ENCODE measurements around the gene OR8D2. TPM values are rescaled to one million over a fixed set of nuclear protein-coding genes. Genes with fewer than 3 reads are reported as not detected.

Gene OR8D2
- total RNA-seq, 4 donors from 2014 or later = not detected

DNA sequence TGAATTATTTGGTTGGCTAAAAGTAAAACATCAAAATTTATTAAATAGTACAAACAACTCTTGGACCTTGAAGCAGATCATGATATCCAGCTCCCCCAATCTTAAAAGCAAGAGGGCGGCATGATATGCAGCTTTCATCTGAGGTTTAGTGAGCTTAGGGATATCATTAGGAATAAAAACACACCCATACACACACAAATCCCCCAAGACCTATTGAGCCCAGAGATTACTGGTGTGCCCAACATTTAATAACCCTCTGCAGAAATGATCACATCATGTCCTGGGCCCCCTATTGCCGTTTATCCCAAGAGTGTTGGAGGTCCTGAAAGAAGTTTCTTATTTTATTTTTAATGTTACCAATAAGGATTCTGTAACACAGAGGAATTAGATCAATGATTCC is 6.1 kb downstream of the OR8D2 start, which contains the start of gene OR8D1:
Gene OR8D1, minus strand, starts transcription at position 101 of the 400 bp plus-strand sequence. CDS start 3,183 bp downstream, outside the sequence.
- no peaks in the 10 kb centered on the region for H3K27me3 ChIP-seq
- no peak for DNase-seq (ENCODE audit: low spot score in 2 of 2)
- WGBS = 93% methylated on average over 2 of the region's 2 CpGs
- no peaks in the 10 kb centered on the region for H3K9me3 ChIP-seq
- no peaks in the 10 kb centered on the region for H3K36me3 ChIP-seq
- H3K4me1 ChIP-seq = no peaks in the 10 kb centered on the region
- TF ChIP-seq EP300 (IDR thresholded peaks at IDR 0.05) (no peak), POLR2A (IDR thresholded peaks at IDR 0.05) (no peak), POLR2AphosphoS5 (IDR thresholded peaks at IDR 0.05) (no peak)
- TF ChIP-seq, protein P1, sequence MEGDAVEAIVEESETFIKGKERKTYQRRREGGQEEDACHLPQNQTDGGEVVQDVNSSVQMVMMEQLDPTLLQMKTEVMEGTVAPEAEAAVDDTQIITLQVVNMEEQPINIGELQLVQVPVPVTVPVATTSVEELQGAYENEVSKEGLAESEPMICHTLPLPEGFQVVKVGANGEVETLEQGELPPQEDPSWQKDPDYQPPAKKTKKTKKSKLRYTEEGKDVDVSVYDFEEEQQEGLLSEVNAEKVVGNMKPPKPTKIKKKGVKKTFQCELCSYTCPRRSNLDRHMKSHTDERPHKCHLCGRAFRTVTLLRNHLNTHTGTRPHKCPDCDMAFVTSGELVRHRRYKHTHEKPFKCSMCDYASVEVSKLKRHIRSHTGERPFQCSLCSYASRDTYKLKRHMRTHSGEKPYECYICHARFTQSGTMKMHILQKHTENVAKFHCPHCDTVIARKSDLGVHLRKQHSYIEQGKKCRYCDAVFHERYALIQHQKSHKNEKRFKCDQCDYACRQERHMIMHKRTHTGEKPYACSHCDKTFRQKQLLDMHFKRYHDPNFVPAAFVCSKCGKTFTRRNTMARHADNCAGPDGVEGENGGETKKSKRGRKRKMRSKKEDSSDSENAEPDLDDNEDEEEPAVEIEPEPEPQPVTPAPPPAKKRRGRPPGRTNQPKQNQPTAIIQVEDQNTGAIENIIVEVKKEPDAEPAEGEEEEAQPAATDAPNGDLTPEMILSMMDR (IDR thresholded peaks at IDR 0.05) = no peak
- H3K27ac ChIP-seq = no peak within 1 kb of the TSS
- no peak within 1 kb of the TSS for H3K4me3 ChIP-seq

DNA sequence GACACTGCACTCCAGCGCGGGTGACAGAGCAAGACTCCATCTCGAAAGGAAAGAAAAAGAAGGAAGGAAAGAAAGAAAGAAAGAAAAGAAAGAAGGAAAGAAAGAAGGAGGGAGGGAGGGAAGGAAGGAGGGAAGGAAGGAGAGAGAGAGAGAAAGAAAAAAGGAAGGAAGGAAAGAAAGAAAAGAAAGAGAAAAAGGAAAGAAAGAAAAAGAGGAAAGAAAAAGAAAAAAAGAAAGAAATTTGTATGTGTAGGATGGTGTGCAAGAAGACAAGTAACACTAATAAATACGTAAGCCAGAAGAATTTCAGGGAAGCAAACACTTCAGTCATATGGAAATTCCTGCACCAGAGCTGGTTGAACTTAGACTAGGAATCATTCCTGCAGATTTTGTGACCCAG is 6.9 kb downstream of the OR8D2 start:
- no peaks in the 10 kb centered on the region for H3K9me3 ChIP-seq
- TF ChIP-seq, protein P1 (IDR thresholded peaks at IDR 0.05) = no peak
- TF ChIP-seq POLR2AphosphoS5 (IDR thresholded peaks at IDR 0.05) (no peak), EP300 (IDR thresholded peaks at IDR 0.05) (no peak), POLR2A (IDR thresholded peaks at IDR 0.05) (no peak)
- DNase-seq (ENCODE audit: low spot score in 2 of 2) = no peak
- no peaks in the 10 kb centered on the region for H3K36me3 ChIP-seq
- 77% methylated on average over 4 of the region's 4 CpGs for WGBS
- no peaks in the 10 kb centered on the region for H3K4me1 ChIP-seq
- H3K27ac ChIP-seq = no peak overlapping the region
- no peaks in the 10 kb centered on the region for H3K27me3 ChIP-seq
- H3K4me3 ChIP-seq = no peak overlapping the region

DNA sequence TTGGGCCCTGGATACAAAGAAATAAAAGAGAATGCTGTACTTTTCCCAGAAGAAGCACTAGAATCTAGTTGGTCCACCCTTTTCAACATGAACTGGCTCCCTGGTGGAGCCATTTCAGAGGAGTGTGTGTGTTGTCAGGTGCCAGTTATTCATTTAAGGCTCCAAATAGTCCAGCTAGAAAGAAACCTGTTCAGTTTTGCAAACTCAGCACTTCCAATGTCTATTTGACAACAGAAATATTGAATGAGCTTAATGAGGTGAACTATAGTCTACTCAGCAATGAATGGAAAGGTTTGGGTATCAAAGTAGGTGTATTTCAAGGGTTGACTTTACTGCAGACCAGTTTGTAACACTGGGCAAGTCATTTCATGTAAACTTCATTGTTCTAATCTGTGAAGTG is 8.3 kb downstream of the OR8D2 start:
- Histone ChIP-seq H3K4me1 (no peaks in the 10 kb centered on the region), H3K27ac (no peak overlapping the region), H3K36me3 (no peaks in the 10 kb centered on the region), H3K9me3 (no peaks in the 10 kb centered on the region), H3K4me3 (no peak overlapping the region), H3K27me3 (no peaks in the 10 kb centered on the region)
- DNase-seq (ENCODE audit: low spot score in 2 of 2) = no peak
- no peak for TF ChIP-seq EP300 (IDR thresholded peaks at IDR 0.05)
- TF ChIP-seq POLR2AphosphoS5 (IDR thresholded peaks at IDR 0.05) = no peak
- TF ChIP-seq POLR2A (IDR thresholded peaks at IDR 0.05) = no peak
- TF ChIP-seq, protein P1 (IDR thresholded peaks at IDR 0.05) = no peak

DNA sequence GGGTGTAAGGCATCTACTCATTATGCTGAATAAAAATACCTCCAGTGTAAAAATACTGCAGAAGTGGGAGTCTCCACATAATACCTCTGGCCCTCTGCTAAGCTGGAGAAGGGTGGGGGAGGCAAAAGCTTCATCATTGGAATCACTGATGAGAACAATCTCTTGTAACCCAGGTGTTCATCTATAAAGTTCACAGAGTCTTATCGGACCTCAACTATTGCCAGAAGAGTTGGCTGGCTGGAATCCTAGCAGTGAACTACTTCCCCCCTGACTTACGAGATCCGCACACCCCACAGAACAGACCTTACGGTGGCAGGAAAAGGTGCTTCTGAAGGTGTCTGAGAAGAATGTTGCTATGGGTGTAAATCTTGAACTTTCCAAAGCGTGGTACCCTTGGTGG is 8.7 kb downstream of the OR8D2 start:
- 94% methylated on average over 5 of the region's 5 CpGs for WGBS
- no peak for DNase-seq (ENCODE audit: low spot score in 2 of 2)
- TF ChIP-seq, protein P1 (IDR thresholded peaks at IDR 0.05) = no peak
- TF ChIP-seq EP300 (IDR thresholded peaks at IDR 0.05) (no peak), POLR2A (IDR thresholded peaks at IDR 0.05) (no peak), POLR2AphosphoS5 (IDR thresholded peaks at IDR 0.05) (no peak)
- Histone ChIP-seq H3K4me3 (no peak overlapping the region), H3K9me3 (no peaks in the 10 kb centered on the region), H3K36me3 (no peaks in the 10 kb centered on the region), H3K27me3 (no peaks in the 10 kb centered on the region), H3K27ac (no peak overlapping the region), H3K4me1 (no peaks in the 10 kb centered on the region)

DNA sequence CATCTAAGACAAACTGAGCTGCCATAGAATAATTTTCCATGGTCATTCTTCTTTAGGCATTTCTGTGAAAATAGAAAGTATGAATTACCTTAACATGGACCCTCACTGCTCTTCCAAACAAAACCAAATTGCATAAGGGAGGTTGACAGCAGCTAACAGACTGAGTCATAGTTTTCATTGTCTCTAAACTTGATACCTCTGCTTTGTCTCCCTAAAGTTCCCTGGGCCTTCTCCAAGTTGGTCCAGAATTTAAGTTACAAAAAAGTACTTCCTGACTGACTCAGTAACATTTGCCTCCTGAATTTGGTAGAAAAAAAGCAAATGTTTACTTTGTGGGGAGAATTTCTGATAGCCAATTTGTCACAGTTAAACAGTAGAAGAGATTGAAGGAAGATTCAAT is 9.3 kb downstream of the OR8D2 start:
- no peak overlapping the region for H3K27ac ChIP-seq
- no peaks in the 10 kb centered on the region for H3K9me3 ChIP-seq
- H3K36me3 ChIP-seq = no peaks in the 10 kb centered on the region
- H3K4me3 ChIP-seq = no peak overlapping the region
- DNase-seq (ENCODE audit: low spot score in 2 of 2) = no peak
- H3K4me1 ChIP-seq = no peaks in the 10 kb centered on the region
- TF ChIP-seq EP300 (IDR thresholded peaks at IDR 0.05) = no peak
- TF ChIP-seq, protein P1 (IDR thresholded peaks at IDR 0.05) = no peak
- TF ChIP-seq POLR2AphosphoS5 (IDR thresholded peaks at IDR 0.05) = no peak
- TF ChIP-seq POLR2A (IDR thresholded peaks at IDR 0.05) = no peak
- H3K27me3 ChIP-seq = no peaks in the 10 kb centered on the region
